ENCODE measurements around the gene AAK1.

DNA sequence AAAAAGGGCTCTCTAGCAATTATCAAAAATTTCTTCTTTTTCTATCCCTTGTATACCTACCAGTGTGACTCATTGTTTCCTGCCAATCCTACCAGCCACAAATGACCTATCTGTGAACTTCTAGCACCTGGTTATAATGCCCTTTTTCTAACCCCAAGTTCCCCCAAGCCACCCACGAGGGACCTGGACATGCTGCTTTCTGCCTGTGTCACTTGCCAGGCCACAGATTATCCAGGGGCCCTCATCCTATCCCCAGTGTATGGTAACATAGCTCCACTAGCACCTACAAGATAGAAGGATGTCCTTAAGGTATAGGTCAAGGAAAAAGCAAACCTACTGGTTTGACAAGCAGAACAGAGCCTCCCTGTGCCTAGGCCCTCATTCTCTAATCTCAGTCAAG lies 26.8 kb downstream of the AAK1 start:
- no peak for TF ChIP-seq POLR2A (IDR thresholded peaks at IDR 0.05)
- TF ChIP-seq, protein P1, sequence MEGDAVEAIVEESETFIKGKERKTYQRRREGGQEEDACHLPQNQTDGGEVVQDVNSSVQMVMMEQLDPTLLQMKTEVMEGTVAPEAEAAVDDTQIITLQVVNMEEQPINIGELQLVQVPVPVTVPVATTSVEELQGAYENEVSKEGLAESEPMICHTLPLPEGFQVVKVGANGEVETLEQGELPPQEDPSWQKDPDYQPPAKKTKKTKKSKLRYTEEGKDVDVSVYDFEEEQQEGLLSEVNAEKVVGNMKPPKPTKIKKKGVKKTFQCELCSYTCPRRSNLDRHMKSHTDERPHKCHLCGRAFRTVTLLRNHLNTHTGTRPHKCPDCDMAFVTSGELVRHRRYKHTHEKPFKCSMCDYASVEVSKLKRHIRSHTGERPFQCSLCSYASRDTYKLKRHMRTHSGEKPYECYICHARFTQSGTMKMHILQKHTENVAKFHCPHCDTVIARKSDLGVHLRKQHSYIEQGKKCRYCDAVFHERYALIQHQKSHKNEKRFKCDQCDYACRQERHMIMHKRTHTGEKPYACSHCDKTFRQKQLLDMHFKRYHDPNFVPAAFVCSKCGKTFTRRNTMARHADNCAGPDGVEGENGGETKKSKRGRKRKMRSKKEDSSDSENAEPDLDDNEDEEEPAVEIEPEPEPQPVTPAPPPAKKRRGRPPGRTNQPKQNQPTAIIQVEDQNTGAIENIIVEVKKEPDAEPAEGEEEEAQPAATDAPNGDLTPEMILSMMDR (IDR thresholded peaks at IDR 0.05) = no peak

All from lower leg skin (tissue), 3 donors.